HL-60/S4 treated with retinoic acid at 250 ng/mL for 4 days and 3 days (cell line): Measurements from ENCODE around the gene OSBPL5.

Source experiments
- in situ Hi-C: fragments of 300-500 bp; cut with MboI; formaldehyde crosslinking; loops from 2 replicates; pipeline ENCODE4 v1.7.0; 2022; ENCODE audit warnings: low sequenced_read_pairs

The OSBPL5 gene

GRCh38 chr11:3164138-3164551 lies 965 bp downstream of the OSBPL5 start:
- in situ Hi-C loops = no loop called here

GRCh38 chr11:3163241-3163981 lies 1.7 kb downstream of the OSBPL5 start:
- in situ Hi-C loops = no loop called here

DNA sequence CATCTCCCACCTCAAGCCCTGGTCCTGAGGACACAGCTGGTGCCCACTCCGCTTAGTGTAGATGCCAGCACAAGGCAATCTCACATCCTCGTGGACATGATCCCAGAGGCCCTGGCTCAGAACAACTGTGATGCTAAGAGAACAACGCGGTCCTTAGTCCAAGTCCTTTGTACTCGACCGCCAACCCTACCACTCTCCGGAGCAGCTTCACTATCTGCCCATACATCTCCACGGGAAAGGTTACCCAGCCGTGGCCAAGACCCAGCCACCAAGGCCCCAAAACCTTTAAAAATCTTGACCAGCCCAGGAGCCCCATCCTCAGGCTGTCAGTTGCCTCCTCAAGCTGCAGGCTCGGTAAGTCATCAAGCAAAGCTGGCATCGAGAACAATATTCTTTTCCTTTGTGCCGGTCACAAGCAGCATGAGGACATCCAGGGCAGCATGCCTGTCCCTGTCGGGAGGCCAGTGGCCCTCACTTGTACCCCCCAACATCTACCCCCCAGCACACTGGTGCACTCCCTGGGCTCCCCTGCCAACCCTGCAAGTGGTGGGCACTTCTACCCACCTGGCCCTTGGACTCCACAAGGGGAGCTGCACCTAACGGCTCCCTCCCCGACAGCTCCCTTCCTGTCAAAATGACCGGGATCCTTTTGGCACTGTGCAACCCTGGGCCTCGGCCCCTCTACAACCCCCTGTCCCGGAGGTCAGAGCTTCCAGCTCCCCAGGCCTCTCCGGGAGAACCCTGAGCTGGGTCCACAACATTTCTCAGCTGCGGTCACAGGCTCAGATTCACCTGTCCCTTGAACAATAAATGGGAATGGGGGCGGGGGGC lies 2.5 kb downstream of the OSBPL5 start:
- in situ Hi-C loops = no loop called here

DNA sequence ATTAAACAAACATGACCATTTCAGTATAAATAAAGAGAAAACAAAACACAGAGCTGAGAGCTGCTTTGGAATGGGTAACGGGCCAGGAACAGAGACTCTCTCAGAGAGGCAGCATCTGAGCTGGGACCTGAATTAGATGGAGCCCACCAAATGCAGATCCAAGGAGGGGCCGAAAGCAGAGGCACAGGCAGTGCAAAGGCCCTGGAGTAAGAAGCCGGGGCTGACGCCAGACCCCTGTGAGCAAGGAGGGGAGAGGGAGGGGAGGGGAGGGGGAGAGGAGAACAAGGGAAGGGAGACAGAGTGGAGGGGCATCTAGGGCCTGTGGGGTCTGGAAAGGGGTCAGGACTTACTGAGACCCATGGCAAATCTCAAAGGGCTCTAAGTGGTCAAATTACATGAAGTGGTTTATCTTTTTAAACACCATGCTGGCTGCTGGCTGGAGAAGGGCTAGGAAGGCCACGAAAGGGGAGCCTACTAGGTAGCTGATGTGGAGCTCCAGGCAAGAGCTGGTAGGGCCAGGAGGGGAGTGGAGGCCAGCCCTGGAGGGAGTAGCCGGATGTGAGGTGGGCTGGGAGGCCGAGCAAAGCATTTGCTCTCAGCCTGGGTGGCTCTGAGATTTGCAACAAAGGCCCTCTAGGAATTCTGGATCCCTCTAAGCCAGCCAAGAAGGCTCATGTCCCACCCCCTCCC lies 3.2 kb downstream of the OSBPL5 start:
- in situ Hi-C loops = no loop called here

DNA sequence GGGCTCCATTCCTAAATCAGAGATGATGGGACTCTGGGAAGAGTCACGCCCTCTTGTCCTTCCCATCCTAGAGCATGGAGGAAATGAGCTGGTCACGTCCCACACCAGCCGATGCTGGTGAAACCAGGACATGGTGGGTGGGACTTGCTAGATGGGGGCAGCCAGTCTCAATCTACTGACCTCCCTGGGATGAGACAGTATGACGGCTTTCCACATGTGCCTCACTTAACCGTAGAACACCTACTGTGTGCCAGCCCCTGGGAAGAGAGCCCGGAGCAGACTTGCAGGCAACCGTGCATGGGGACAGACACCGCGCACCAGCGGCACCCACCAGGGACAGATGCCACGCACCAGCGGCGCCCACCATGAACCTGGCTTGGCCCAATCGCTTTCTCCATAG lies 3.8 kb downstream of the OSBPL5 start:
- in situ Hi-C loops = no loop called here

GRCh38 chr11:3160252-3161031 lies 4.7 kb downstream of the OSBPL5 start:
- in situ Hi-C loops = no loop called here

- in situ Hi-C loops = no loop called here
Observed at GRCh38 chr11:3159296-3160190, 5.6 kb downstream of the OSBPL5 start.

DNA sequence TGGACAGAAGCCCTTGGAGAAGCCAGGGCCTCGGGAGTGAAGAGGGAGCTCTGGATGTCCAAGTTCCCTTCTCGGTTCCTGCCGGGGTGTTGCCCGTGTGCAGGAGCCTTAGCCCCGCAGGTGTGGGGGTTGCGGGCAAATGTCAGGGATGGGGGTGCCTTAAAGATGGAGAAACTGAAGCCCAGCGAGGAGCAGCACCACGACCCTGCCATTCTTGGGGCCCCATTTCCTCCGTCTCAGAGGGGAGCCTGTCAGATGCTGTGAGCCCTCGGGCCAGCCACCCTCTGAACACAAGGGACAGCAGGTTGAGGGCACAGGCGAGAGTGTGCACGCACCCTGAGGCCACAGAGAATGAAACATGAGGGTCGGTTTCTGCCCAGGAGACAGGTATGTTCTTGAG lies 6.3 kb downstream of the OSBPL5 start:
- in situ Hi-C loops = no loop called here

GRCh38 chr11:3158131-3158591 lies 6.9 kb downstream of the OSBPL5 start:
- in situ Hi-C loops = no loop called here

DNA sequence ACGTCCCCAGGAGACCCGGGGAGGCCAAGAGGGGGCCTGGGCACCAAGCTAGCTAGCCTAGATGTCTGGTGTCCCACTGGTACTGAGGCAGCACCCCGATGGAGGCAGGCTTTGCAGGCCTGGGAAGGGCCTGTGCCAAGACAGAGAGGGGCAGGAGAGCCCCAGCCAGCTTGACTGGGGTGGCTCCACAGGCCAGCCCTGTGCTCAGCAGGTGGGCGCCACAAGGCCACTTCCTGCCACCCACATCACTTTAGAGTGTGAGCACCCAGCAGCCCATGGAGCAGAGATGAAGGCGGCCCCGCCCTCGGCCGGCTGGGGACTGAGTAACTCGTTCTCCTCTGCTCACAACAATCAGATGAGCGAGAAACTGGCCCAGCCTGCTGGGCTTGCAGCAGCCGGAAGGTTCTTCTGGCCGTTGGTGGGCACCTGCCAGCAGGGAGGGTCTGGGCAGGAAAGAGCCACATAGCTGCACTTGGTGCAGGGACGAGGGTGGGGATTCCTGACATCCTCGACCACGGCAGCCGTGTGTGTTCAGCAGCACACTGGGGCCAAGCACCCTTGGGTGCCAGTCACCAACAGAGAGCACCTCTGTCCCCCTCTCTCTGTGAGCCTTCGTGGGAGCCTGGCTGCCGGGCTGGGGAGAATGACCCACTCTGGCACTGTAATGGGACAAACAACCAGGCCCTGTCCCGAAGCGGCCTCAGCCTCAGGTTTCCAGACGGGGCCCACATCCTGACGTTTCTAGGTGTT lies 7.6 kb downstream of the OSBPL5 start:
- in situ Hi-C loops = no loop called here

GRCh38 chr11:3156661-3157311 lies 8.3 kb downstream of the OSBPL5 start:
- in situ Hi-C loops = no loop called here

DNA sequence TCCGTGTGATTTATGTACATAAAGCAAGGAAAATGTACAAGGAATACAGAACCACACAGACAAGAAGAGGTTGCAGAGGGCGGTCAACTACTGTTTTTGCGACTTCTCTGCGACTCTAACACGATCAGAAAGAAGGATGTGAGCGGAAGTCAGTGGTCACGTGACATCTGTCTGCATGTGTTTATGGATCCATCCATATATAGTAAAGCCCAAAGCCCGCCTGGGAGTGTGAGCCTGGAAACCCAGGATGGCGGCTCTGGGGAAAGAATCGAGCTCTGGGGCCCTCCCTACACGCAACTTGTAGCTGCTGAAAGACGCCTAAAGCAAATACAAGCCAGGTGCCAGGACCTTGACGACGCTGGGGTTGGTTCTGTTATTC lies 8.8 kb downstream of the OSBPL5 start:
- in situ Hi-C loops = no loop called here

GRCh38 chr11:3155691-3156258 lies 9.3 kb downstream of the OSBPL5 start:
- in situ Hi-C loops = no loop called here

DNA sequence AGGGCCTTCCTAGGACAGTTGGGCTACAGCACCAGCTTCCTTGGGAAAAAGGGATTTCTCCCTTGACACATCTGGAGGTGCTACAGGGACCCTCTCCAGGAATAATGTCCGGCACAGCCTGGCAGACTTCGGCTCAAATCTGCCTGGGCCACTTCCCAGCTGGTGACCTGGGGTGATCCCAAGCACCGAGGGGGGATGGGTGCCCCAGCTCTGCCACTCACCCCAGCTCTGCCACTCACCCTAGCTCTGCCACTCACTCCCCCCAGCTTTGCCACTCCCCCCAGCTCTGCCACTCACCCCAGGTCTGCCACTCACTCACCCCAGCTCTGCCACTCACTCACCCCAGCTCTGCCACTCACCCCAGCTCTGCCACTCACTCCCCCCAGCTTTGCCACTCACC lies 9.9 kb downstream of the OSBPL5 start:
- in situ Hi-C loops = no loop called here

GRCh38 chr11:3154001-3154599 lies 11.0 kb downstream of the OSBPL5 start:
- in situ Hi-C loops = no loop called here

DNA sequence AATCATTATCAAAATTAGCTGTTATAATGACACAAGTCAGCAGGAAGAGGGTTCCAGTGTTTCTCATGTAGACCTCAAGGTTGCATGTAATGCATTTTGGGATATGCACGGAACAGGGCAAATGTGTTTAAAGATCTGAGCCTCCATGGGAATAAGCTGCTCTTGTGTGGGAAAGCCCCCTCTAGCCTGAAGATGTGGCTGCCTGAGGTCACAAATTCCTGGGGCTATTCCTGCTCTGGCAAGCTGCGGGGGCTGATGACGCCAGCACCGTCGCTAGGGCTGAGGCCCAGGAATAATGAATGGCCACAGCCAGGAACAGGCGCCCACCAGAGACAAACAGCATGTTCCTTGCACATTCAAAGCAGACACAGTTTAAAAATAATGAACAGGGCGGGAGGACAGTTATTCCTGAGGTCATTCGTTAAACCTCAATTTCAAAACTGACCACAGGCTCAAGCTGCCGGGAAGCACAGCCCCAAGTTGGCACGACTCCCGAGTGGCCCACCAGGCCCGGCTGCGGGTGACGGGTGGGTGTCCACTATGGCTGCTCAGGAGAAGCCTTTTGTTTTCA lies 11.7 kb downstream of the OSBPL5 start:
- in situ Hi-C loops = no loop called here

DNA sequence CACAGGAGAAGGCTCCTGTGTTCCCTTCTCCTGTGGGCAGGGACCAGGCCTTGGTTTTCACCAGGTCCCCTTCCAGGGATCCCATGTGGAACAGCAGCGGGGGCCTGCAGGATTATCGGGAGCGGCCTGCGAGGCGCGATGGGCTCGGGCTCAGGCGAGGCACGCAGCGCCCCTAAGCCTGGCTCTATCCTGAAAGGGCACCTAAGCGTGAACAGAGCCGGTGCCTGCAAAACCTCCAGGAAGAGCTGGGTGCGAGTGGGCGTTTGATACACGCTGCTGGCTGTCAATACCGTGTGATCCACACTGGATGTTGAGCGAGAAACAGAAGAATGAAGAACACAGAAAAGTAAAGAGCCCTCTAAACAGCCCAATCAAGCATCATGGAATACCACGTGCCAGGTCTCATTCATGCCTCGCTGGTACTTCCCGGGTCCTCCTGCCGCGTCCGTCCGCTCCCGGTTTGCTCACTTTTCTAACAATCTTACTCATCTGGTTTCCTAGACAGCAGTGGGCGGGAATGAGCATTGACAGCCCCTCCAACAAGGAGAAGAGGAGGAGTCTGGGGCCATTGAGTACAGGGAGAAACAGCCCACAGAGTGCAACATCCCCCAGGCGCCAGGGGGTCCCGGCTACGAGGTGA lies 12.5 kb downstream of the OSBPL5 start:
- in situ Hi-C loops = no loop called here
